ENCODE results near the gene LRP8.

LRP8 gene

DNA sequence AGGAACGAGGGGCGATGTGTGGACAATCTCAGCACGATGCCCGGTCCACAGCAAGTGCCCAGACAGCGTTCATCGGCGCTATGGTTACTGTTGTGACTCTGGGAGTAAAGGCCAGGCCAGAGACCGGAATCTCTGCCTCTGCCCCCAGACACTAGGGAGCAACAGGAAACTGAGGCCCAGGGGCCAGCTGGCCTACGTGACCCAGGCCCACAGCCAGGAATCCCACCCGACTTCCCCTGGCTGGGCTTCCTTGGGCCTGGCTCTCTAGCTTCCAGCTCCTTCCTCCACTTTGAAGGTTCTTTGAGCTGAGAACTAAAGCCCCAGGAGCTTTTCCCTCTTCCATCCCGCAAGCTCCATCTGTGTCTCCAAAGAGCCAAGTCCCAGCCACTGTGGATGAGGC, 4.6 kb downstream of the LRP8 start:
- Histone ChIP-seq H3K36me3 (ENCODE audit: low read length) (peaks cover 8% of the 10 kb centered on the region), H3K9ac (ENCODE audit: low read length) (no peak overlapping the region), H3K27ac (ENCODE audit: low read depth, low read length) (no peak overlapping the region), H2AFZ (ENCODE audit: low read depth, low read length, severe bottlenecking) (no peak overlapping the region), H4K20me1 (ENCODE audit: low read depth, low read length) (peaks cover 3% of the 10 kb centered on the region; the same call in 1 of the 2 replicates), H3K27me3 (ENCODE audit: low read length) (no peaks in the 10 kb centered on the region), H3K79me2 (ENCODE audit: insufficient read depth, low read length) (peaks cover 84% of the 10 kb centered on the region), H3K4me3 (ENCODE audit: insufficient read depth, low read length, poor library complexity, severe bottlenecking) (no peak overlapping the region), H3K9me3 (ENCODE audit: insufficient read depth, low read length) (no peaks in the 10 kb centered on the region), H3F3A (ENCODE audit: insufficient read depth) (peaks cover 9% of the 10 kb centered on the region), H3K4me2 (ENCODE audit: low read depth, low read length, poor library complexity, severe bottlenecking) (no peak overlapping the region), H3K9me2 (replicated peaks; ENCODE audit: insufficient read depth, low read length) (no peaks in the 10 kb centered on the region)
- TF ChIP-seq, protein P1, sequence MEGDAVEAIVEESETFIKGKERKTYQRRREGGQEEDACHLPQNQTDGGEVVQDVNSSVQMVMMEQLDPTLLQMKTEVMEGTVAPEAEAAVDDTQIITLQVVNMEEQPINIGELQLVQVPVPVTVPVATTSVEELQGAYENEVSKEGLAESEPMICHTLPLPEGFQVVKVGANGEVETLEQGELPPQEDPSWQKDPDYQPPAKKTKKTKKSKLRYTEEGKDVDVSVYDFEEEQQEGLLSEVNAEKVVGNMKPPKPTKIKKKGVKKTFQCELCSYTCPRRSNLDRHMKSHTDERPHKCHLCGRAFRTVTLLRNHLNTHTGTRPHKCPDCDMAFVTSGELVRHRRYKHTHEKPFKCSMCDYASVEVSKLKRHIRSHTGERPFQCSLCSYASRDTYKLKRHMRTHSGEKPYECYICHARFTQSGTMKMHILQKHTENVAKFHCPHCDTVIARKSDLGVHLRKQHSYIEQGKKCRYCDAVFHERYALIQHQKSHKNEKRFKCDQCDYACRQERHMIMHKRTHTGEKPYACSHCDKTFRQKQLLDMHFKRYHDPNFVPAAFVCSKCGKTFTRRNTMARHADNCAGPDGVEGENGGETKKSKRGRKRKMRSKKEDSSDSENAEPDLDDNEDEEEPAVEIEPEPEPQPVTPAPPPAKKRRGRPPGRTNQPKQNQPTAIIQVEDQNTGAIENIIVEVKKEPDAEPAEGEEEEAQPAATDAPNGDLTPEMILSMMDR (IDR thresholded peaks at IDR 0.05; ENCODE audit: insufficient read depth, low read length, poor library complexity, severe bottlenecking) = no peak
- TF ChIP-seq EZH2phosphoT487 (conservative IDR thresholded peaks at IDR 0.05; ENCODE audit: low read length) = no peak

DNA sequence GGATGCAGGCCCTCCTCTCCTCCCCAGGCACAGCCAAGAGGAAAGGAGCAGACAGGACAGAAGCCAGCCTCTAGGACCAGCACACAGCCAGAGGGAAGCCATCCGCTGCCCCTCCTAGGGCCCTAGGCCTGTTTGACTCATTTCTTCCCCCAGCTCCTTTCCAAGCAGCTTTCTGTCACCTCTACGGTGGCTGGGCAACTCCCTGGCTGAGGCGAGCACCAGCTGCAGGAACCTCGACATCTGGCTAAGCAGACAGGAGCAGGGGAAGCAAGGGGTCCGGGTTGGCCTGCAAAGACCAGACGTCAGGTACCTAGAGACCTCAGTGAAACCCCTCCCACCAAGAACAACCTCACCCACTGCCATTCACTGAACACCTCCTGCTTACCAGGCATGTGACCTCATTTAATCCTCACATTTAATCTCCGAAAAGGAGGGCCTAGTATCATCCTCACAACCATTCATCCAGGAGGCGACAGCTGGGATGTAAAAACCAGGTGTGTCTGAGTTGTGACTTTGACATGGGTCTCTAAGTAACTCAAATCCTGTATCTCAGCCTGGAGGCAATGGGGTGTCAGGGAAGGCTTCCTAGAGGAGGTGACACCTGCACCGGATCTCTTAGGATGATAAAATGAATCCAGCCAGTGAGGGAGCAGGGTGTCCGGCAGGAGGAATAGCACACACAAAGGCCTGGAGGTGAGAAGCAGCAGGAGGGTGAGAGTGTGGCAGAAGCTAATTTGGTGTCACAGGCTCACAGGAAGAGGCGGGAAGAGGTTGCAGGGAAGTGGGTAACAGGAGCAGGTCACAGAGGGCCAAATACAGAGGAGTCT, 5.9 kb downstream of the LRP8 start:
- no peak overlapping the region for H3K27ac ChIP-seq (ENCODE audit: low read depth, low read length)
- no peaks in the 10 kb centered on the region for H3K9me3 ChIP-seq (ENCODE audit: insufficient read depth, low read length)
- H3K4me3 ChIP-seq (ENCODE audit: insufficient read depth, low read length, poor library complexity, severe bottlenecking) = no peak overlapping the region
- no peak for TF ChIP-seq EZH2phosphoT487 (conservative IDR thresholded peaks at IDR 0.05; ENCODE audit: low read length)
- TF ChIP-seq, protein P1 (IDR thresholded peaks at IDR 0.05; ENCODE audit: insufficient read depth, low read length, poor library complexity, severe bottlenecking) = no peak
- no peak overlapping the region for H3K9ac ChIP-seq (ENCODE audit: low read length)
- H3K79me2 ChIP-seq (ENCODE audit: insufficient read depth, low read length) = peaks cover 90% of the 10 kb centered on the region
- no peak overlapping the region for H2AFZ ChIP-seq (ENCODE audit: low read depth, low read length, severe bottlenecking)
- H4K20me1 ChIP-seq (ENCODE audit: low read depth, low read length) = peaks cover 3% of the 10 kb centered on the region; the same call in 1 of the 2 replicates
- no peak overlapping the region for H3K4me2 ChIP-seq (ENCODE audit: low read depth, low read length, poor library complexity, severe bottlenecking)
- H3K27me3 ChIP-seq (ENCODE audit: low read length) = no peaks in the 10 kb centered on the region
- H3F3A ChIP-seq (ENCODE audit: insufficient read depth) = peaks cover 7% of the 10 kb centered on the region
- no peaks in the 10 kb centered on the region for H3K9me2 ChIP-seq (replicated peaks; ENCODE audit: insufficient read depth, low read length)
- H3K36me3 ChIP-seq (ENCODE audit: low read length) = peaks cover 8% of the 10 kb centered on the region

DNA sequence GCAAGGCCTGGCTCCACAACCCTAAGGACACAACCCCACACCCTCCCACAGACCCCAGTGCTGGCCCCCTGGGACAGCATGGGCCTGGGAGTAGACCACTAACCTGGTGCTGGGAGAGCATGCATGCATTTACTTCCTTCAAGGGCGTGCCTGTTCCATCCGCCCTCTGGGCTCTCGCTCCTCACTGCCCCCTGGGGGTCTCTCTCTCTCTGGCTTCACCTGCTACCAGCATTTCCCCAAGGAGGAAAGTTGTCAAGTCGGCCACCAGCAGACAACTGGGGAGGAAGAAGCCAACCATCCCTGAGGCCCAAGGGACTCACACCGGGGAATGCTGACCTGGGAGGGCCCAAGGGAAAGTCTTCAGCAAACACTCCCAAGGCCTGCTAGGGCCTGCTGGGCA, 6.5 kb downstream of the LRP8 start:
- Histone ChIP-seq H3F3A (ENCODE audit: insufficient read depth) (0 out of 2 replicates have a peak, but pooled peaks cover under 1% of the 10 kb centered on the region), H3K9me2 (replicated peaks; ENCODE audit: insufficient read depth, low read length) (no peaks in the 10 kb centered on the region), H2AFZ (ENCODE audit: low read depth, low read length, severe bottlenecking) (no peak overlapping the region), H4K20me1 (ENCODE audit: low read depth, low read length) (peaks cover 3% of the 10 kb centered on the region; the same call in 1 of the 2 replicates), H3K27me3 (ENCODE audit: low read length) (no peaks in the 10 kb centered on the region), H3K79me2 (ENCODE audit: insufficient read depth, low read length) (peaks cover 92% of the 10 kb centered on the region), H3K4me2 (ENCODE audit: low read depth, low read length, poor library complexity, severe bottlenecking) (no peak overlapping the region), H3K36me3 (ENCODE audit: low read length) (peaks cover 8% of the 10 kb centered on the region), H3K27ac (ENCODE audit: low read depth, low read length) (no peak overlapping the region), H3K4me3 (ENCODE audit: insufficient read depth, low read length, poor library complexity, severe bottlenecking) (no peak overlapping the region), H3K9me3 (ENCODE audit: insufficient read depth, low read length) (no peaks in the 10 kb centered on the region), H3K9ac (ENCODE audit: low read length) (no peak overlapping the region)
- TF ChIP-seq, protein P1 (IDR thresholded peaks at IDR 0.05; ENCODE audit: insufficient read depth, low read length, poor library complexity, severe bottlenecking) = no peak
- no peak for TF ChIP-seq EZH2phosphoT487 (conservative IDR thresholded peaks at IDR 0.05; ENCODE audit: low read length)

Measured in SU-DHL-6 (cell line).